HepG2 (cell line): ENCODE measurements around the gene TTC31. TPM values are rescaled to one million over a fixed set of nuclear protein-coding genes. Genes with fewer than 3 reads are reported as not detected.

Experiments
- BRCA1 ChIP-seq: sonication (generic); formaldehyde crosslinking; IDR thresholded peaks from 2 replicates; pipeline ENCODE4 v1.4.0; 2020; ENCODE audit warnings: missing genetic modification reagents
- ESRRA ChIP-seq: sonication (generic); formaldehyde crosslinking; IDR thresholded peaks from 2 replicates; pipeline ENCODE4 v1.5.1; 2020; ENCODE audit warnings: mild to moderate bottlenecking, low read depth, missing genetic modification reagents
- HDAC1 ChIP-seq: sonication (generic); formaldehyde crosslinking; IDR thresholded peaks from 2 replicates; pipeline ENCODE4 v1.5.1; 2020; ENCODE audit warnings: mild to moderate bottlenecking, missing genetic modification reagents
- HIVEP1 ChIP-seq: sonication (generic); formaldehyde crosslinking; IDR thresholded peaks from 2 replicates; pipeline ENCODE4 v1.4.0; 2020; ENCODE audit warnings: mild to moderate bottlenecking, missing genetic modification reagents
- HOXA3 ChIP-seq: sonication (generic); formaldehyde crosslinking; IDR thresholded peaks from 2 replicates; pipeline ENCODE4 v1.5.0; 2020; ENCODE audit warnings: missing genetic modification reagents
- NFATC3 ChIP-seq: sonication (generic); formaldehyde crosslinking; IDR thresholded peaks from 2 replicates; pipeline ENCODE4 v1.5.1; 2020; ENCODE audit warnings: mild to moderate bottlenecking, missing genetic modification reagents
- NFIB ChIP-seq: sonication (generic); formaldehyde crosslinking; IDR thresholded peaks from 2 replicates; pipeline ENCODE4 v1.9.0; 2021; ENCODE audit warnings: missing genetic modification reagents, mild to moderate bottlenecking, borderline replicate concordance
- NPAS2 ChIP-seq: sonication (generic); formaldehyde crosslinking; IDR thresholded peaks from 2 replicates; pipeline ENCODE4 v1.8.0; 2022; ENCODE audit warnings: mild to moderate bottlenecking, missing genetic modification reagents, borderline replicate concordance
- ONECUT2 ChIP-seq: sonication (generic); formaldehyde crosslinking; IDR thresholded peaks from 2 replicates; pipeline ENCODE4 v1.4.0; 2020; ENCODE audit warnings: missing genetic modification reagents
- PAXIP1 ChIP-seq: sonication (generic); formaldehyde crosslinking; conservative IDR thresholded peaks from 2 replicates; pipeline ENCODE4 v1.4.0; 2020; ENCODE audit warnings: mild to moderate bottlenecking, missing genetic modification reagents, moderate library complexity
- RAD21 ChIP-seq: fragments of 450-650 bp; formaldehyde crosslinking; IDR thresholded peaks from 2 replicates; pipeline ENCODE4 v1.5.0; 2020; ENCODE audit warnings: mild to moderate bottlenecking
- TAF1 ChIP-seq: sonication (generic); formaldehyde crosslinking; IDR thresholded peaks from 2 replicates; pipeline ENCODE4 v1.4.0; 2020; ENCODE audit warnings: missing genetic modification reagents
- ZBTB21 ChIP-seq: sonication (generic); formaldehyde crosslinking; IDR thresholded peaks from 2 replicates; pipeline ENCODE4 v1.4.0; 2020; ENCODE audit warnings: missing genetic modification reagents
- ZFP62 ChIP-seq: sonication (generic); formaldehyde crosslinking; IDR thresholded peaks from 2 replicates; pipeline ENCODE4 v1.4.0; 2020; ENCODE audit warnings: missing genetic modification reagents
- ZNF235 ChIP-seq: sonication (generic); formaldehyde crosslinking; IDR thresholded peaks from 2 replicates; pipeline ENCODE4 v1.8.1; 2023; ENCODE audit warnings: mild to moderate bottlenecking, missing genetic modification reagents, borderline replicate concordance
- ZNF33A ChIP-seq: sonication (generic); formaldehyde crosslinking; IDR thresholded peaks from 2 replicates; pipeline ENCODE4 v1.5.1; 2020; ENCODE audit warnings: missing genetic modification reagents, mild to moderate bottlenecking, moderate library complexity, borderline replicate concordance
- ZNF446 ChIP-seq: sonication (generic); formaldehyde crosslinking; IDR thresholded peaks from 2 replicates; pipeline ENCODE4 v1.5.0; 2020; ENCODE audit warnings: mild to moderate bottlenecking, missing genetic modification reagents
- ZNF564 ChIP-seq: sonication (generic); formaldehyde crosslinking; IDR thresholded peaks from 2 replicates; pipeline ENCODE4 v1.8.1; 2023; ENCODE audit warnings: mild to moderate bottlenecking, missing genetic modification reagents
- ZNF644 ChIP-seq: IDR thresholded peaks from 2 replicates; pipeline ENCODE4 v1.6.1; 2016; ENCODE audit warnings: low read depth
- ZNF746 ChIP-seq: sonication (generic); formaldehyde crosslinking; IDR thresholded peaks from 2 replicates; pipeline ENCODE4 v1.8.0; 2022; ENCODE audit warnings: mild to moderate bottlenecking, missing genetic modification reagents
- ZNF747 ChIP-seq: sonication (generic); formaldehyde crosslinking; IDR thresholded peaks from 2 replicates; pipeline ENCODE4 v1.8.1; 2023; ENCODE audit warnings: missing genetic modification reagents, mild to moderate bottlenecking, borderline replicate concordance
- ZNF816 ChIP-seq: sonication (generic); formaldehyde crosslinking; IDR thresholded peaks from 2 replicates; pipeline ENCODE4 v1.8.0; 2022; ENCODE audit warnings: missing genetic modification reagents, mild to moderate bottlenecking, borderline replicate concordance
- polyA plus RNA-seq, 8 experiments: library from polyadenylated mRNA; depleted of rRNA in 3 of 8; stranded (reverse) in 7 of 8; unstranded in 1 of 8; fragments of >200 nt; fragmentation: Illumina TruSeq in 4 of 8; extraction: Trizol in 4 of 8; gene quantifications; 2 replicates each; pipeline versions ENCODE4 v1.2.1 to v1.2.3, GENCODE V29; 2011 to 2016; ENCODE audit warnings: low read depth in 4 of 8, missing spikeins in 1 of 8, mixed read lengths in 1 of 8; ENCODE audit not compliant: insufficient read depth in 1 of 8
- total RNA-seq, 5 experiments: library from RNA; depleted of rRNA; stranded (reverse); fragments of >200 nt; fragmentation: Illumina TruSeq; extraction: Trizol; gene quantifications; 2 replicates each; pipeline ENCODE4 v1.2.3, GENCODE V29; 2016; ENCODE audit warnings: low read depth in 1 of 5
- TF ChIP-seq, protein P1 (sequence below): sonication (generic); formaldehyde crosslinking; IDR thresholded peaks from 2 replicates; pipeline ENCODE4 v1.8.0; 2022; ENCODE audit warnings: mild to moderate bottlenecking, missing genetic modification reagents; ENCODE audit not compliant: insufficient replicate concordance
- TF ChIP-seq, protein P2 (sequence below): sonication (generic); formaldehyde crosslinking; conservative IDR thresholded peaks from 2 replicates; pipeline ENCODE4 v1.8.0; 2022; ENCODE audit warnings: missing genetic modification reagents

Gene TTC31
- total and polyA plus RNA-seq, 2 of the 13 experiments (the other 11 are each of a cell fraction or from before 2014, with no cell fraction given): 28.3 to 39.5 TPM

DNA sequence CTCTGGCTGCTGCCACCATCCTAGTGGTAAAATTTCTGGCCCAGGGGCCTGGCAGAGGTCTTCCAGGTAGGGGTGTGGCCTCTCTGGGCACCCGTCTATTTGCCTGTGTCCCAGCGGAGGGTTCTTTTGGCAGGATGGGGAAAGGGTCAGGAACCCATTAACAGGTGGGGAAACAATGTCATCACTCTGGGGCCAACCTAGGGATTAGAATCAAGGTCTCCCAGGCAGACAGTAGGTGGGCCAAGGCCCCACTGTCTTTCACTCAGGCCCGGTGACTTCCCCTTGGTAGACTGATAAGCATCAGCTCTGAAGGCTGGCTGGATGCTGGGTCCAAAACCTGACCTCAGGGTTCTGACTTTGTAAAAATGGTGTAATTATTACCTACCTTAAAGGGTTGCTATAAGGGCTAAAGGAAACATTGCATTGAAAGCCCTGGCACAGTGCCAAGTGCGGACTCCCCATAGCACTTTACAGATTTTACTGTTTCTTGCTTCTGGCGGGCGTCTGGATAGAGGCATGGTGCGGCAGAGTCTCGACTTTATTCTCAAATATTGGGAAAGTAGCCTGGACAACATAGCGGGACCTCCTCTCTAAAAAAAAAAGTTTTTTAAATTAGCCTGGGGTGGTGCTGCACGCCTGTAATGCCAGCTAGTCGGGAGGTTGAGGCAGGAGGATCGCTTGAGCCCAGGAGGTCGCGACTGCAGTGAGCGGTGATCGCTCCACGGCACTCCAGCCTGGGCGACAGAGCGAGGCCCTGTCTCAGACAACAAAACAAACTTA is 14.3 kb downstream of the TTC31 start (continued):
- TF ChIP-seq HIVEP1 (CRISPR knock-in tag) (0 out of 2 replicates have a peak, but pooled peaks have one; percentile 50), PAXIP1 (CRISPR knock-in tag) (peak; percentile 76; the same call in 1 of the 2 replicates), BRCA1 (CRISPR knock-in tag) (no peak), HOXA3 (CRISPR knock-in tag) (peak; percentile 35; the same call in 1 of the 2 replicates), HDAC1 (CRISPR knock-in tag) (no peak; the same call in 1 of the 2 replicates), ONECUT2 (CRISPR knock-in tag) (no peak), ZNF747 (peak; percentile 41; the same call in 1 of the 2 replicates), ZNF235 (CRISPR knock-in tag) (peak; percentile 5; the same call in 1 of the 2 replicates), ZFP62 (CRISPR knock-in tag) (no peak), ZNF446 (CRISPR knock-in tag) (no peak; the same call in 1 of the 2 replicates), TAF1 (CRISPR knock-in tag) (no peak), ZNF33A (CRISPR knock-in tag) (no peak), RAD21 (CRISPR knock-in tag) (peak; percentile 7; the same call in 1 of the 2 replicates), NPAS2 (CRISPR knock-in tag) (no peak), ZNF564 (CRISPR knock-in tag) (no peak), ESRRA (CRISPR knock-in tag) (0 out of 2 replicates have a peak, but pooled peaks have one; percentile 18), ZNF746 (CRISPR knock-in tag) (no peak), ZBTB21 (CRISPR knock-in tag) (0 out of 2 replicates have a peak, but pooled peaks have one; percentile 24), NFIB (CRISPR knock-in tag) (peak; percentile 94), NFATC3 (CRISPR knock-in tag) (no peak), ZNF644 (no peak), ZNF816 (CRISPR knock-in tag) (no peak; the same call in 1 of the 2 replicates)
- TF ChIP-seq, protein P1, sequence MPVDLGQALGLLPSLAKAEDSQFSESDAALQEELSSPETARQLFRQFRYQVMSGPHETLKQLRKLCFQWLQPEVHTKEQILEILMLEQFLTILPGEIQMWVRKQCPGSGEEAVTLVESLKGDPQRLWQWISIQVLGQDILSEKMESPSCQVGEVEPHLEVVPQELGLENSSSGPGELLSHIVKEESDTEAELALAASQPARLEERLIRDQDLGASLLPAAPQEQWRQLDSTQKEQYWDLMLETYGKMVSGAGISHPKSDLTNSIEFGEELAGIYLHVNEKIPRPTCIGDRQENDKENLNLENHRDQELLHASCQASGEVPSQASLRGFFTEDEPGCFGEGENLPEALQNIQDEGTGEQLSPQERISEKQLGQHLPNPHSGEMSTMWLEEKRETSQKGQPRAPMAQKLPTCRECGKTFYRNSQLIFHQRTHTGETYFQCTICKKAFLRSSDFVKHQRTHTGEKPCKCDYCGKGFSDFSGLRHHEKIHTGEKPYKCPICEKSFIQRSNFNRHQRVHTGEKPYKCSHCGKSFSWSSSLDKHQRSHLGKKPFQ (CRISPR knock-in tag): no peak
- TF ChIP-seq, protein P2, sequence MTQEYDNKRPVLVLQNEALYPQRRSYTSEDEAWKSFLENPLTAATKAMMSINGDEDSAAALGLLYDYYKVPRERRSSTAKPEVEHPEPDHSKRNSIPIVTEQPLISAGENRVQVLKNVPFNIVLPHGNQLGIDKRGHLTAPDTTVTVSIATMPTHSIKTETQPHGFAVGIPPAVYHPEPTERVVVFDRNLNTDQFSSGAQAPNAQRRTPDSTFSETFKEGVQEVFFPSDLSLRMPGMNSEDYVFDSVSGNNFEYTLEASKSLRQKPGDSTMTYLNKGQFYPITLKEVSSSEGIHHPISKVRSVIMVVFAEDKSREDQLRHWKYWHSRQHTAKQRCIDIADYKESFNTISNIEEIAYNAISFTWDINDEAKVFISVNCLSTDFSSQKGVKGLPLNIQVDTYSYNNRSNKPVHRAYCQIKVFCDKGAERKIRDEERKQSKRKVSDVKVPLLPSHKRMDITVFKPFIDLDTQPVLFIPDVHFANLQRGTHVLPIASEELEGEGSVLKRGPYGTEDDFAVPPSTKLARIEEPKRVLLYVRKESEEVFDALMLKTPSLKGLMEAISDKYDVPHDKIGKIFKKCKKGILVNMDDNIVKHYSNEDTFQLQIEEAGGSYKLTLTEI: no peak
